Measurements from ENCODE around the gene KRTAP10-12.
"Not testable (repeated sequence)": the region's sequence is repeated elsewhere in the genome, so short reads cannot be mapped to it uniquely, and the experiment has no call there.

The KRTAP10-12 gene
- total RNA-seq, result 0 to 0.33 (median 0) reads per million in 17 experiments

GRCh38 chr21:44697172-44697810 is at the start of gene KRTAP10-12:
Gene KRTAP10-12, plus strand, starts transcription at chr21:44697172. Its CDS starts 30 bp downstream, at chr21:44697202.
- DNase-seq, result not testable (repeated sequence)

GRCh38 chr21:44647222-44647552 is 49.8 kb upstream of the KRTAP10-12 start:
- DNase-seq, result no peak

GRCh38 chr21:44648557-44649311 is 48.2 kb upstream of the KRTAP10-12 start:
- no peak for DNase-seq

- no peak for DNase-seq
Observed at GRCh38 chr21:44649521-44650100, 47.4 kb upstream of the KRTAP10-12 start.

- DNase-seq, result no peak
Observed at GRCh38 chr21:44650265-44650972, 46.6 kb upstream of the KRTAP10-12 start.

GRCh38 chr21:44650973-44651675 is 45.8 kb upstream of the KRTAP10-12 start:
- DNase-seq, result no peak

GRCh38 chr21:44653123-44653522 is 43.8 kb upstream of the KRTAP10-12 start:
- DNase-seq, result no peak

GRCh38 chr21:44653656-44654575 is 43.1 kb upstream of the KRTAP10-12 start:
- no peak for DNase-seq

- no peak for DNase-seq
Observed at GRCh38 chr21:44654576-44655175, 42.3 kb upstream of the KRTAP10-12 start, which contains the start of gene KRTAP12-4. Gene KRTAP12-4, minus strand, starts transcription at chr21:44654659. Its CDS starts 45 bp downstream, at chr21:44654614.

GRCh38 chr21:44656868-44657267 is 40.1 kb upstream of the KRTAP10-12 start:
- DNase-seq, result no peak

- DNase-seq, result no peak
Observed at GRCh38 chr21:44657635-44658540, 39.1 kb upstream of the KRTAP10-12 start, which contains the start of gene KRTAP12-3. Gene KRTAP12-3, plus strand, starts transcription at chr21:44657932. Its CDS starts 48 bp downstream, at chr21:44657980.

GRCh38 chr21:44658541-44658910 is 38.4 kb upstream of the KRTAP10-12 start:
- DNase-seq, result no peak

- DNase-seq, result peak in 1 of 4 experiments; percentile 0
Observed at GRCh38 chr21:44658913-44659595, 37.9 kb upstream of the KRTAP10-12 start.

GRCh38 chr21:44661567-44661966 is 35.4 kb upstream of the KRTAP10-12 start:
- not testable (repeated sequence) for DNase-seq

GRCh38 chr21:44664691-44665090 is 32.3 kb upstream of the KRTAP10-12 start:
- DNase-seq, result no peak

- no peak for DNase-seq
Observed at GRCh38 chr21:44666401-44667320, 30.3 kb upstream of the KRTAP10-12 start, which contains the start of gene KRTAP12-2. Gene KRTAP12-2, minus strand, starts transcription at chr21:44666927. Its CDS starts 41 bp downstream, at chr21:44666886.

- no peak for DNase-seq
Observed at GRCh38 chr21:44667612-44668011, 29.4 kb upstream of the KRTAP10-12 start.
